Measurements from ENCODE around the gene C14orf119. TPM values are rescaled to one million over a fixed set of nuclear protein-coding genes. Genes with fewer than 3 reads are reported as not detected.

Gene C14orf119
- total and polyA plus RNA-seq, 8 donors, result 52.6 to 67.6 (median 63.5) TPM

- no peak overlapping the region for H3K27ac ChIP-seq
- H3K9me3 ChIP-seq, result no peaks in the 10 kb centered on the region
- ATAC-seq, result no peak
- no peak for DNase-seq
- no peak for TF ChIP-seq CTCF (IDR thresholded peaks at IDR 0.05)
- H3K27me3 ChIP-seq, result no peaks in the 10 kb centered on the region
- H3K4me3 ChIP-seq, result no peak overlapping the region
- H3K36me3 ChIP-seq, result peaks cover 0 to 6% of the 10 kb centered on the region in 2 donors
- intact Hi-C loops (cut with DNase I), result loop anchor here (5.0 to 10.0 kb wide), 2 partner anchors 63 to 65 kb away; partner anchors contain the start of gene SLC7A8 (in 1 of the 2)
- peaks cover 11 to 42% of the 10 kb centered on the region in 2 donors for H3K4me1 ChIP-seq
These were observed 26.8 kb downstream of the C14orf119 start for GRCh38 chr14:23122086-23122485.

- no peak for TF ChIP-seq CTCF (IDR thresholded peaks at IDR 0.05)
- H3K27me3 ChIP-seq, result no peaks in the 10 kb centered on the region
- H3K4me3 ChIP-seq, result no peak overlapping the region
- no peak overlapping the region for H3K27ac ChIP-seq
- peaks cover 0 to 15% of the 10 kb centered on the region in 2 donors for H3K36me3 ChIP-seq
- H3K9me3 ChIP-seq, result no peaks in the 10 kb centered on the region
- ATAC-seq, result no peak
- peak in 1 of 4 donors; percentile 57 for DNase-seq
- intact Hi-C loops (cut with DNase I), result loop anchor here (5.0 to 10.0 kb wide), 2 partner anchors 61 to 64 kb away; partner anchors contain the start of gene SLC7A8 (in 1 of the 2)
- H3K4me1 ChIP-seq, result peaks cover 11 to 35% of the 10 kb centered on the region in 2 donors
These were observed 28.1 kb downstream of the C14orf119 start for GRCh38 chr14:23123419-23123818.

- no peak for TF ChIP-seq CTCF (IDR thresholded peaks at IDR 0.05)
- H3K27ac ChIP-seq, result no peak overlapping the region
- peaks cover 0 to 18% of the 10 kb centered on the region in 2 donors for H3K36me3 ChIP-seq
- peaks cover 11 to 25% of the 10 kb centered on the region in 2 donors for H3K4me1 ChIP-seq
- intact Hi-C loops (cut with DNase I), result loop anchor here (5.0 to 10.0 kb wide), 2 partner anchors 60 to 63 kb away; partner anchors contain the start of gene SLC7A8 (in 1 of the 2)
- no peak for ATAC-seq
- no peak overlapping the region for H3K4me3 ChIP-seq
- H3K27me3 ChIP-seq, result no peaks in the 10 kb centered on the region
- H3K9me3 ChIP-seq, result no peaks in the 10 kb centered on the region
- no peak for DNase-seq
These were observed 29.1 kb downstream of the C14orf119 start for GRCh38 chr14:23124337-23124954.

GRCh38 chr14:23125011-23125410 lies 29.7 kb downstream of the C14orf119 start:
- DNase-seq (no peak), ATAC-seq (no peak)
- no peaks in the 10 kb centered on the region for H3K27me3 ChIP-seq
- no peaks in the 10 kb centered on the region for H3K9me3 ChIP-seq
- intact Hi-C loops (cut with DNase I), result loop anchor here in 1 of 2 donors (10.0 kb wide), 1 partner anchor 60 kb away; the partner anchor contains the start of gene SLC7A8
- H3K27ac ChIP-seq, result no peak overlapping the region
- H3K4me3 ChIP-seq, result no peak overlapping the region
- peaks cover 11 to 20% of the 10 kb centered on the region in 2 donors for H3K4me1 ChIP-seq
- no peak for TF ChIP-seq CTCF (IDR thresholded peaks at IDR 0.05)
- peaks cover 0 to 18% of the 10 kb centered on the region in 2 donors for H3K36me3 ChIP-seq

GRCh38 chr14:23125933-23126524 lies 30.7 kb downstream of the C14orf119 start:
- no peak for TF ChIP-seq CTCF (IDR thresholded peaks at IDR 0.05)
- intact Hi-C loops (cut with DNase I), result loop anchor here in 1 of 2 donors (10.0 kb wide), 1 partner anchor 59 kb away; the partner anchor contains the start of gene SLC7A8

More at GRCh38 chr14:23125933-23126524, 30.7 kb downstream of the C14orf119 start:
- DNase-seq (no peak), ATAC-seq (peak; percentile 24)
- H3K4me3 ChIP-seq, result no peak overlapping the region
- no peaks in the 10 kb centered on the region for H3K27me3 ChIP-seq
- H3K4me1 ChIP-seq, result peaks cover 6 to 15% of the 10 kb centered on the region in 2 donors
- no peak overlapping the region for H3K27ac ChIP-seq
- H3K36me3 ChIP-seq, result peaks cover 0 to 18% of the 10 kb centered on the region in 2 donors
- H3K9me3 ChIP-seq, result no peaks in the 10 kb centered on the region

Data from left lung (tissue), 10 donors.